ENCODE data around the gene ALDOC. TPM values are rescaled to one million over a fixed set of nuclear protein-coding genes. Genes with fewer than 3 reads are reported as not detected.
A peak's percentile ranks its signal among the peaks of the same experiment; 100 is the strongest.

Gene ALDOC
- total RNA-seq, 1 experiment from 2014 or later, result 53.2 TPM

DNA sequence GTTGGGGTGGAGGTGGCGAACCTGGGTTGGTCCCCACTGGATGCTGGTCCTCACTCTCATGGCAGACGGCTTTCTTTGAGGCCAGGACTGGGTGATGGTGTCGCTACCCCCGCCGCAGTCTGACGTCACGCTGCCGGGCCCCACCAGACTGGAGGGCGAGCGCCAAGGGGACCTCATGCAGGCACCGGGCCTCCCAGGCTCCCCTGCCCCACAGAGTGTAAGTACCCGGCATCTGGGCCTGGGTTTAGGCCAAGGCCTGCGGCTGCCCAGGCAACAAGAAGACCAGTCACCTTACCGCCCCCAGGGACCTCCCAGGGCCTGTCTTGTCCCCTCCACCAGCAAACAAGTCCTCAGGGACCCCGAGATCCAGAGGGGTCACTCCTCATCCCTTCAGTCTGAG lies 52.8 kb downstream of the ALDOC start:
- no peaks in the 10 kb centered on the region for H3K23me2 ChIP-seq (ENCODE audit: insufficient read length, low read depth, low read length, poor library complexity, severe bottlenecking)
- no peaks in the 10 kb centered on the region for H3K27me3 ChIP-seq (ENCODE audit: insufficient read depth, low read length)
- no peak overlapping the region for H4K8ac ChIP-seq (replicated peaks; ENCODE audit: insufficient read length, low read depth, low read length)
- no peaks in the 10 kb centered on the region for H3K79me1 ChIP-seq (ENCODE audit: insufficient read depth, low read depth, low read length, poor library complexity, severe bottlenecking)
- H4K5ac ChIP-seq (ENCODE audit: insufficient read length, low read depth, low read length), result no peak overlapping the region
- no peak overlapping the region for H3K9ac ChIP-seq (ENCODE audit: extremely low read depth, insufficient read length, low read length)
- Mint-ChIP-seq H3K4me3 (no peak overlapping the region), H3K4me1 (peaks cover 5 to 23% of the 10 kb centered on the region in 2 experiments), H3K27me3 (ENCODE audit: low read depth) (peaks cover 2% of the 10 kb centered on the region), H3K36me3 (ENCODE audit: insufficient read depth in 1 of 3, low read depth in 3 of 3) (no peaks in the 10 kb centered on the region), H3K27ac (peak overlapping the region in 1 of 3 experiments; percentile 35; a peak in 2 of 7 replicates), H3K9me3 (no peaks in the 10 kb centered on the region)
- no peak overlapping the region for H3K27ac ChIP-seq (ENCODE audit: insufficient read length, low read depth, low read length)
- no peaks in the 10 kb centered on the region for H3K4me1 ChIP-seq (ENCODE audit: insufficient read depth, low read length)
- H3K18ac ChIP-seq (ENCODE audit: insufficient read length, low read depth, low read length), result no peak overlapping the region
- H3T11ph ChIP-seq (ENCODE audit: low read length), result no peak overlapping the region
- H4K91ac ChIP-seq (ENCODE audit: insufficient read length, low read depth, low read length), result no peak overlapping the region
- TF ChIP-seq, protein P1, sequence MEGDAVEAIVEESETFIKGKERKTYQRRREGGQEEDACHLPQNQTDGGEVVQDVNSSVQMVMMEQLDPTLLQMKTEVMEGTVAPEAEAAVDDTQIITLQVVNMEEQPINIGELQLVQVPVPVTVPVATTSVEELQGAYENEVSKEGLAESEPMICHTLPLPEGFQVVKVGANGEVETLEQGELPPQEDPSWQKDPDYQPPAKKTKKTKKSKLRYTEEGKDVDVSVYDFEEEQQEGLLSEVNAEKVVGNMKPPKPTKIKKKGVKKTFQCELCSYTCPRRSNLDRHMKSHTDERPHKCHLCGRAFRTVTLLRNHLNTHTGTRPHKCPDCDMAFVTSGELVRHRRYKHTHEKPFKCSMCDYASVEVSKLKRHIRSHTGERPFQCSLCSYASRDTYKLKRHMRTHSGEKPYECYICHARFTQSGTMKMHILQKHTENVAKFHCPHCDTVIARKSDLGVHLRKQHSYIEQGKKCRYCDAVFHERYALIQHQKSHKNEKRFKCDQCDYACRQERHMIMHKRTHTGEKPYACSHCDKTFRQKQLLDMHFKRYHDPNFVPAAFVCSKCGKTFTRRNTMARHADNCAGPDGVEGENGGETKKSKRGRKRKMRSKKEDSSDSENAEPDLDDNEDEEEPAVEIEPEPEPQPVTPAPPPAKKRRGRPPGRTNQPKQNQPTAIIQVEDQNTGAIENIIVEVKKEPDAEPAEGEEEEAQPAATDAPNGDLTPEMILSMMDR (conservative IDR thresholded peaks at IDR 0.05), result no peak
- no CpG with 5 or more reads among the region's 15 CpGs for WGBS (ENCODE audit: extremely low coverage, insufficient read length, low lambda C conversion rate)
- DNase-seq, result no peak
- no peak overlapping the region for H2AFZ ChIP-seq (ENCODE audit: low read length)
- no peak overlapping the region for H3K4ac ChIP-seq (ENCODE audit: low read depth, low read length)
- no peak overlapping the region for H2BK5ac ChIP-seq (ENCODE audit: insufficient read length, low read length)
- no peak overlapping the region; the same call in 1 of the 2 replicates for H3K14ac ChIP-seq (ENCODE audit: insufficient read depth, low read length)
- no peak overlapping the region for H3K56ac ChIP-seq (ENCODE audit: insufficient read length, low read depth, low read length)
- no peak overlapping the region for H2AK5ac ChIP-seq (ENCODE audit: insufficient read length, low read length)
- H2BK20ac ChIP-seq (ENCODE audit: low read depth, low read length, poor library complexity, severe bottlenecking), result no peak overlapping the region
- H4K20me1 ChIP-seq (ENCODE audit: control insufficient read depth, insufficient read depth, insufficient read length), result no peaks in the 10 kb centered on the region
- H3K9me3 ChIP-seq (ENCODE audit: control insufficient read depth, low read depth, low read length), result no peaks in the 10 kb centered on the region
- no peak overlapping the region for H3K4me2 ChIP-seq (ENCODE audit: insufficient read depth, insufficient read length, low read length)
- no peak overlapping the region for H2BK120ac ChIP-seq (ENCODE audit: low read depth, low read length, poor library complexity, severe bottlenecking)
- no peak overlapping the region for H2BK12ac ChIP-seq (ENCODE audit: insufficient read length, low read depth, low read length)
- no peak overlapping the region for H3K23ac ChIP-seq (ENCODE audit: insufficient read length, low read depth, low read length)
- H3K79me2 ChIP-seq (ENCODE audit: insufficient read depth, low read length), result no peaks in the 10 kb centered on the region
- no peak overlapping the region for H2BK15ac ChIP-seq (ENCODE audit: low read depth, low read length)

All from H9 (cell line).